ENCODE results near the gene ACOXL. TPM values are rescaled to one million over a fixed set of nuclear protein-coding genes. Genes with fewer than 3 reads are reported as not detected.

The ACOXL gene
- total RNA-seq, 1 donor from 2014 or later: not detected

- DNase-seq (ENCODE audit: extremely low read depth, low read depth, low spot score): no peak
Observed at GRCh38 chr2:110819711-110820110, 87.3 kb downstream of the ACOXL start.

GRCh38 chr2:110820128-110820527, 87.8 kb downstream of the ACOXL start:
- no peak for DNase-seq (ENCODE audit: extremely low read depth, low read depth, low spot score)

- DNase-seq (ENCODE audit: extremely low read depth, low read depth, low spot score): no peak
Observed at GRCh38 chr2:110823165-110823564, 90.8 kb downstream of the ACOXL start.

GRCh38 chr2:110827511-110827910, 95.1 kb downstream of the ACOXL start:
- no peak for DNase-seq (ENCODE audit: extremely low read depth, low read depth, low spot score)

- DNase-seq (ENCODE audit: extremely low read depth, low read depth, low spot score): no peak
Observed at GRCh38 chr2:110828330-110828729, 96.0 kb downstream of the ACOXL start.

GRCh38 chr2:110829413-110830146, 97.2 kb downstream of the ACOXL start:
- no peak for DNase-seq (ENCODE audit: extremely low read depth, low read depth, low spot score)

- no peak for DNase-seq (ENCODE audit: extremely low read depth, low read depth, low spot score)
Observed at GRCh38 chr2:110832740-110833139, 100.4 kb downstream of the ACOXL start.

- no peak for DNase-seq (ENCODE audit: extremely low read depth, low read depth, low spot score)
Observed at GRCh38 chr2:110834134-110834827, 101.9 kb downstream of the ACOXL start.

GRCh38 chr2:110836671-110837070, 104.3 kb downstream of the ACOXL start:
- no peak for DNase-seq (ENCODE audit: extremely low read depth, low read depth, low spot score)

GRCh38 chr2:110837446-110838409, 105.4 kb downstream of the ACOXL start:
- DNase-seq (ENCODE audit: extremely low read depth, low read depth, low spot score): no peak

GRCh38 chr2:110838657-110839384, 106.4 kb downstream of the ACOXL start:
- no peak for DNase-seq (ENCODE audit: extremely low read depth, low read depth, low spot score)

GRCh38 chr2:110840508-110840907, 108.1 kb downstream of the ACOXL start:
- DNase-seq (ENCODE audit: extremely low read depth, low read depth, low spot score): no peak

GRCh38 chr2:110842048-110842447, 109.7 kb downstream of the ACOXL start:
- no peak for DNase-seq (ENCODE audit: extremely low read depth, low read depth, low spot score)

GRCh38 chr2:110843496-110843895, 111.1 kb downstream of the ACOXL start:
- no peak for DNase-seq (ENCODE audit: extremely low read depth, low read depth, low spot score)

- no peak for DNase-seq (ENCODE audit: extremely low read depth, low read depth, low spot score)
Observed at GRCh38 chr2:110843959-110844510, 111.7 kb downstream of the ACOXL start.

- DNase-seq (ENCODE audit: extremely low read depth, low read depth, low spot score): no peak
Observed at GRCh38 chr2:110847651-110848050, 115.3 kb downstream of the ACOXL start.

- DNase-seq (ENCODE audit: extremely low read depth, low read depth, low spot score): no peak
Observed at GRCh38 chr2:110848071-110848470, 115.7 kb downstream of the ACOXL start.

- DNase-seq (ENCODE audit: extremely low read depth, low read depth, low spot score): no peak
Observed at GRCh38 chr2:110848519-110849030, 116.2 kb downstream of the ACOXL start.

- DNase-seq (ENCODE audit: extremely low read depth, low read depth, low spot score): no peak
Observed at GRCh38 chr2:110851531-110851930, 119.2 kb downstream of the ACOXL start.

GRCh38 chr2:110852051-110852450, 119.7 kb downstream of the ACOXL start:
- DNase-seq (ENCODE audit: extremely low read depth, low read depth, low spot score): no peak

Measured in glomerular endothelial cell (primary cell).